Right cardiac atrium (tissue), 5 donors: ENCODE data around the gene ZBTB37. TPM values are rescaled to one million over a fixed set of nuclear protein-coding genes. Genes with fewer than 3 reads are reported as not detected.

ENCODE experiments used
- ATAC-seq, 2 donors: fragments of 200-7000 bp; cut with Tn5 transposase; one replicate each; pipeline versions ENCODE4 v1.8.0 to v1.9.1; 2020; ENCODE audit warnings: moderate library complexity in 2 of 2, mild to moderate bottlenecking in 1 of 2
- DNase-seq, 3 donors: peaks; one replicate each; pipeline ENCODE4 v3.0.0-alpha.2; 2020
- H3K27ac ChIP-seq: one replicate; pipeline ENCODE4 v1.5.1; 2013; ENCODE audit warnings: mild to moderate bottlenecking, low read length, control low read depth, moderate library complexity
- H3K27me3 ChIP-seq: one replicate; pipeline ENCODE4 v1.6.1; 2013; ENCODE audit not compliant: control insufficient read depth, insufficient read depth
- H3K4me1 ChIP-seq: one replicate; pipeline ENCODE4 v1.6.1; 2013; ENCODE audit warnings: low read length; ENCODE audit not compliant: control insufficient read depth, insufficient read depth
- H3K4me3 ChIP-seq: one replicate; pipeline ENCODE4 v1.5.1; 2013; ENCODE audit warnings: low read length, control low read depth
- H3K9me3 ChIP-seq: one replicate; pipeline ENCODE4 v1.6.1; 2013; ENCODE audit warnings: low read length; ENCODE audit not compliant: control insufficient read depth
- WGBS: extraction: QIAGEN DNeasy Blood & Tissue Kit; methylation state at CpG from one replicate; pipeline ENCODE4 v1.1.7; 2013; 5-methylcytosine and 5-hydroxymethylcytosine counted together
- intact Hi-C, 4 donors: fragments of 100-400 bp; cut with DNase I; formaldehyde crosslinking; loops; one replicate each; pipeline versions ENCODE4 v1.11.0 to v1.14.0; 2022 to 2023
- long read RNA-seq, 4 donors: library from polyadenylated mRNA; unstranded; transcript quantifications; one replicate each; pipeline ENCODE4 v2.0.0, GENCODE V29; 2020 to 2021
- polyA plus RNA-seq: library from polyadenylated mRNA; stranded (reverse); fragments of 200-250 nt; gene quantifications from one replicate; pipeline ENCODE4 v1.2.3, GENCODE V29; 2013
- total RNA-seq, 4 donors: library from RNA; stranded (reverse); fragmentation: NEBNext Ultra II Directional; extraction: Animal tissue kit (Norgen Biotek cat#: 25700); gene quantifications; one replicate each; pipeline ENCODE4 v1.2.1, GENCODE V29; 2021
- donor health status: healthy with polysubstance abuse.
- donor health status: DM: no; HTN: yes; CAD: no.
- donor health status: DM: no; HTN: no; CAD: no.
- donor health status: DM: no; HTN: yes; CAD: no; lungs with severe emphysema.
- donor health status: DM: yes; HTN: yes; CAD: no.

The ZBTB37 gene
- total RNA-seq: 10 to 100 TPM in 1 of 4 donors, 1 to 10 TPM in 3; 8.9 to 12.3 (median 9.3) TPM
- 2.6 TPM for polyA plus RNA-seq
- long read RNA-seq, donor 1, partial matches to known transcripts: 0 of 3 reads
- long read RNA-seq, donor 1, other reads (novel, unspliced or antisense): 2 of 3 reads
- long read RNA-seq, donor 2, partial matches to known transcripts: 0 of 1 reads
- long read RNA-seq, donor 2, other reads (novel, unspliced or antisense): 1 of 1 reads
- long read RNA-seq, donor 3, full-length matches to known transcripts: 1 of 9 reads
- long read RNA-seq, donor 3, partial matches to known transcripts: 2 of 9 reads
- long read RNA-seq, donor 3, other reads (novel, unspliced or antisense): 6 of 9 reads
- long read RNA-seq, donor 4, partial matches to known transcripts: 0 of 1 reads
- long read RNA-seq, donor 4, other reads (novel, unspliced or antisense): 1 of 1 reads

GRCh38 chr1:173868266-173869020, at the start of gene ZBTB37:
Gene ZBTB37 (plus strand): TSS chr1:173868380. CDS start chr1:173870226, 1,846 bp downstream.
- intact Hi-C loops: no loop called here
- H3K4me1 ChIP-seq: peaks cover 7% of the 10 kb centered on the region
- under 1% methylated on average over 53 of the region's 53 CpGs for WGBS
- ATAC-seq (peak; percentile 81 to 83), DNase-seq (peak; percentile 88 to 95 (median 95))
- H3K4me3 ChIP-seq: peak within 1 kb of the TSS; percentile 69
- no peaks in the 10 kb centered on the region for H3K9me3 ChIP-seq
- H3K27me3 ChIP-seq: no peaks in the 10 kb centered on the region
- peak within 1 kb of the TSS; percentile 95 for H3K27ac ChIP-seq

- 65% methylated on average over 1 of the region's 1 CpG for WGBS
- H3K27me3 ChIP-seq: no peaks in the 10 kb centered on the region
- no peaks in the 10 kb centered on the region for H3K4me1 ChIP-seq
- no peak for DNase-seq
- no peaks in the 10 kb centered on the region for H3K9me3 ChIP-seq
- ATAC-seq: no peak
- intact Hi-C loops: no loop called here
- H3K27ac ChIP-seq: no peak overlapping the region
- H3K4me3 ChIP-seq: no peak overlapping the region
Measured at GRCh38 chr1:173818459-173818858, 49.7 kb upstream of the ZBTB37 start.

- Histone ChIP-seq H3K27ac (no peak overlapping the region), H3K27me3 (no peaks in the 10 kb centered on the region), H3K4me3 (no peak overlapping the region), H3K4me1 (no peaks in the 10 kb centered on the region), H3K9me3 (no peaks in the 10 kb centered on the region)
- intact Hi-C loops: loop anchor here (5.0 to 10.0 kb wide), 4 partner anchors 387 to 1077 kb away; no protein-coding TSS in a partner anchor
- 93% methylated on average over 4 of the region's 4 CpGs for WGBS
- DNase-seq: no peak
- ATAC-seq: no peak
Measured at GRCh38 chr1:173821680-173822079, 46.5 kb upstream of the ZBTB37 start.

GRCh38 chr1:173823781-173824314, 44.3 kb upstream of the ZBTB37 start:
- intact Hi-C loops: loop anchor here (5.0 to 10.0 kb wide), 4 partner anchors 389 to 1079 kb away; no protein-coding TSS in a partner anchor
- Histone ChIP-seq H3K4me3 (peak overlapping the region; percentile 88), H3K27ac (peak overlapping the region; percentile 99), H3K9me3 (no peaks in the 10 kb centered on the region), H3K27me3 (no peaks in the 10 kb centered on the region), H3K4me1 (no peaks in the 10 kb centered on the region)
- under 1% methylated on average over 25 of the region's 25 CpGs for WGBS
- DNase-seq (no peak), ATAC-seq (no peak)

- Histone ChIP-seq H3K4me3 (peak within 1 kb of the TSS; percentile 88), H3K27ac (peak within 1 kb of the TSS; percentile 99), H3K9me3 (no peaks in the 10 kb centered on the region), H3K27me3 (no peaks in the 10 kb centered on the region), H3K4me1 (no peaks in the 10 kb centered on the region)
- peak; percentile 98 to 99 for ATAC-seq
- WGBS: under 1% methylated on average over 55 of the region's 55 CpGs
- DNase-seq: peak; percentile 97 to 99 (median 97)
- intact Hi-C loops: loop anchor here (5.0 to 10.0 kb wide), 4 partner anchors 390 to 1080 kb away; no protein-coding TSS in a partner anchor
Measured at GRCh38 chr1:173824315-173825081, 43.7 kb upstream of the ZBTB37 start, which contains the start of the genes CENPL and DARS2. Gene CENPL (minus strand): TSS chr1:173824883. CDS start chr1:173811299, 13,584 bp downstream. Gene DARS2 (plus strand): TSS chr1:173824673. CDS start chr1:173825230, 557 bp downstream.

- Histone ChIP-seq H3K4me3 (no peak overlapping the region), H3K9me3 (no peaks in the 10 kb centered on the region), H3K27me3 (no peaks in the 10 kb centered on the region), H3K27ac (no peak overlapping the region), H3K4me1 (no peaks in the 10 kb centered on the region)
- DNase-seq (no peak), ATAC-seq (no peak)
- intact Hi-C loops: loop anchor here in 2 of 4 donors (10.0 kb wide), 2 partner anchors 393 to 1083 kb away; no protein-coding TSS in a partner anchor
- 81% methylated on average over 2 of the region's 2 CpGs for WGBS
Measured at GRCh38 chr1:173827611-173828010, 40.6 kb upstream of the ZBTB37 start.

- Histone ChIP-seq H3K27me3 (no peaks in the 10 kb centered on the region), H3K27ac (no peak overlapping the region), H3K9me3 (no peaks in the 10 kb centered on the region), H3K4me3 (no peak overlapping the region), H3K4me1 (no peaks in the 10 kb centered on the region)
- ATAC-seq: no peak
- intact Hi-C loops: no loop called here
- no peak for DNase-seq
- WGBS: 100% methylated on average over 1 of the region's 1 CpG
Measured at GRCh38 chr1:173832748-173833147, 35.4 kb upstream of the ZBTB37 start.

GRCh38 chr1:173852105-173852504, 16.1 kb upstream of the ZBTB37 start:
- DNase-seq (no peak), ATAC-seq (no peak)
- Histone ChIP-seq H3K27me3 (no peaks in the 10 kb centered on the region), H3K4me3 (no peak overlapping the region), H3K4me1 (no peaks in the 10 kb centered on the region), H3K9me3 (no peaks in the 10 kb centered on the region), H3K27ac (no peak overlapping the region)
- WGBS: 86% methylated on average over 4 of the region's 4 CpGs
- intact Hi-C loops: no loop called here

- no peak for DNase-seq
- ATAC-seq: peak; percentile 56 to 92
- H3K27ac ChIP-seq: peak overlapping the region; percentile 54
Measured at GRCh38 chr1:173853074-173853473, 15.1 kb upstream of the ZBTB37 start.

GRCh38 chr1:173856014-173856413, 12.2 kb upstream of the ZBTB37 start:
- no peaks in the 10 kb centered on the region for H3K9me3 ChIP-seq
- DNase-seq (no peak), ATAC-seq (no peak)
- H3K4me1 ChIP-seq: no peaks in the 10 kb centered on the region
- H3K27me3 ChIP-seq: no peaks in the 10 kb centered on the region
- 79% methylated on average over 1 of the region's 1 CpG for WGBS
- no peak overlapping the region for H3K27ac ChIP-seq
- H3K4me3 ChIP-seq: no peak overlapping the region
- intact Hi-C loops: no loop called here

More at GRCh38 chr1:173853074-173853473, 15.1 kb upstream of the ZBTB37 start:
- no peak overlapping the region for H3K4me3 ChIP-seq
- intact Hi-C loops: no loop called here
- H3K4me1 ChIP-seq: no peaks in the 10 kb centered on the region
- H3K27me3 ChIP-seq: no peaks in the 10 kb centered on the region
- no peaks in the 10 kb centered on the region for H3K9me3 ChIP-seq
- 45% methylated on average over 5 of the region's 5 CpGs for WGBS
